Fibroblast of the conjunctiva (primary cell): ENCODE measurements around the gene IGLL5.
A peak's percentile ranks its signal among the peaks of the same experiment; 100 is the strongest.

Experiments used
- DNase-seq: peaks from one replicate; pipeline ENCODE4 v3.0.0-alpha.2; 2010; ENCODE audit warnings: low read depth

The IGLL5 gene

DNA sequence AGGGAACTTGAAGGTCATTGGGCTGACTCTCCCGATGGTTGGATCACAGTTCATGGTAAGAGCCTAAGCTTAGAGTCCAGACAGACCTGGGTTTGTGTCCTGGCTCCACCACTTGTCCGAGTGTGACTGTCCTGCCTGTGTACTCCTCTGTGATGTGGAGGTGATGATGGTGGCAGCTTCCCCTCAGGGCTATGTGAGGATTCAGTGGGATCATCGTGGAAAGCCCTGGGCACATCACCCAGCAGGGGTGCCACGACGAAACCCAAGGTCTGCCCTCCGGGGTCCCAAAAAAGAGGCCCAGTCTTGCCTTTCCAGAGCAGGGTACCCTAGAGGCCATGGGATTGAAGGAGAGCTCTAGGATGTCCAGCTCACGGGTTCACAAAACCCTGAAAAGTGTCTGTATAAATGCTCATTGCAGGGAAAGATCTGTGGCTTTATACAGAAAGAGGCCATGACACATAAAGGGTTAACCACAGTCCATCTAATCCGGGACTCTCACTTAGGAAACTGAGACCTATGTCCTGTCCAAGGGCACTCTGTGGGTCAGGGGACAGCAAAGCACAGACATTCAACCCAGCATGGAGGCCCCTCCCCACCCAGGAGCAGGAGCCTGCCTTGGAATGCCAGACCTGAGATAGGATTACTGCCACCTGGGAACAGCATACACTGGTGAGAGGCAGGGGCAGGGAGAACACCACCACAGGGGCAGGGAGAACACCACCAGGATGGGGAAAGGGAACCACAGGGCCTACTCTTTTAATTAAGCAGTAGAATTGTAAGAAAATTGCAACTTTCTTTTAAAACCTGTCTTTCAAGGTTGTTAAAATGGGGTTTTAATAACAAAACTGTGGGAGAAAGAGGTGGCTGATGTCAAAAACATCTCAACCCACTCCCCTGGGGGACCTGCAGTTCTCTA lies 51.3 kb downstream of the IGLL5 start:
- no peak for DNase-seq

DNA sequence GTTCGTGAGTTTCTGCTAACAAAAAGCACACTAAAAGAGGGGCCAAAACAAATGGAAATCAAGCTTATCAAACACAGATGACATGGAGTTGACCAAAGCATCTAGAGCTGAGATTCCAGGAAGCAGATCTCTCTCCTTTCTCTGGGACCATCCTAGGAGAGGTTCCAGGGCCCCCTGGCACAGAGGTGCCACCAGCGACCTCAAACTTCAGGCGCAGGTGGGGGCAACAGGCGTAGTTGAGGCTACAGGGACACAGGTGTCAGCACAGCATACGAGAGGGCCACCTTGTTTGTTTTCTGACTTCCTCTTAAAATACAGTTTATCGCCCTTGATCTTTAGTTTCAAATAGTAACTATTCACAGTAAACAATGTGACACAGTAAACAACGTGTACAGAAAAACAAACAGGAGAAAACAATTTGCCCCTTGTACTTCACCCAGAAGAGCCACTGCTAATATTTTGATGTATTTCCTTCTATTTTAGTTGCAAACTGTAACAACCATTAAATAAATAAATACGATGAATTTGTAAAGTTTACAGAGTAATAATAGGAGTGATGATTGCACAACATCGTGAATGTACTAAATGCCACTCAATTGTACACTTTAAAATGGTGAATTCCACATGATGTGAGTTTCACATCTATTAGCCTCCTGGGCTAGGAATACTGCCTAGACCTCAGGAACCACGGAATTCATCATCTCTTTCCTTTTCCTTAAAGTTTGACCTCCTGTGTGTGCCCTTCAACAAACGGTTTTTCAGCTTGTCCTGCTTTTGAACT lies 52.2 kb downstream of the IGLL5 start:
- no peak for DNase-seq

GRCh38 chr22:22940961-22941605 lies 53.5 kb downstream of the IGLL5 start:
- no peak for DNase-seq

GRCh38 chr22:22941831-22942510 lies 54.4 kb downstream of the IGLL5 start:
- DNase-seq = no peak

- DNase-seq = peak; percentile 18
Measured at GRCh38 chr22:22942511-22943329, 55.1 kb downstream of the IGLL5 start.

DNA sequence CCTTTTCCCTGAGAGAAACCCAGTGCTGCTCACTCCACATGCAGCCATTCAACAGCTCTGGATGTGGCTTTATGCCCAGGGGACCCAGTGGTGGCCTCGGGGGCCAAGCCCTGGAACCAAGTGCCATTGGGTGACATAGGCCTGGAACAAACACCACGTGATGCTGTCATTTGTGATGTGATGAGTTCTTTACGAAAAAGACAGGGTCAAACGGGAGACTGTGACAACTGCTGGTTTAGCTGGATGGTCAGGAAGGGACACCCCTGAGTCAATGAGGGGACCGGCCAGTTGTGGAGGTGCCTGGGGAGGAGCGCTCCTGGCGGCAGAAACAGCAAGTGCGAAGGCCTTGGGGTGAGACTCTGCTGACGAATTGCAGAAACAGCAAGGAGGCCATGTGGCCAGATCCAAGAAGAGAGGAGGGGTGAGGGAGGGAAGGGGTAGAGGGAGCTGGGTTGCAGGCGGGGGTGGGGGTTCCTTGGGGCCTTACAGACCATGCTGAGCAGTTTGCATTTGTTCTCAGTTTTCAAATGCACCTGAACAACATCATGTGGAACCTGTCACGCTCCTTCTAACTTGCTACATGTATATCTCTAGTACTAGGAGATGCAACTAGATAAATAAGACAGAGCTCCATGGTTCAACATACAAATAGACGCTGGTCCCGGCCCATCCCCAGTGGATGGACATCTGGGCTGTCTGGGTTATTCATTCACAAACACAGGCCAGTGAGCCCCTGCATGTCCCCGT lies 56.1 kb downstream of the IGLL5 start:
- no peak for DNase-seq

GRCh38 chr22:22944268-22944985 lies 56.8 kb downstream of the IGLL5 start:
- no peak for DNase-seq

DNA sequence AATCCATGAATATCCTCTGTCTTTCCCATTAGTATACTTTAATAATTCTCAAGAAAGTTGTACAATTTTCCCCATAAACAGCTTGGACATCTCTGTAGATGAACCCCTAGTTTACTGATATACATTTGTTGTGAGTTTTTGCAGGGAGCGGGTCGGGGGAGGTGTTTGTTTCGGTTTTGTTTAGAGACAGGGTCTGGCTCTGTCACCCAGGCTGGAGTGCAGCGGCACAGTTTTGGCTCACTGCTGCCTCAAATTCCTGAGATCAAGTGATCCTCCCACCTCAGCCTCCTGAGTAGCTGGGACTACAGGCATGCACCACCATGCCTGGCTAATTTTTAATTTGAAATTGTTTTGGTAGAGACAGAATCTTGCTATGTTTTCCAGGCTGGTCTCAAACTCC lies 57.6 kb downstream of the IGLL5 start:
- DNase-seq = no peak
